Sigmoid colon (tissue), 3 donors: ENCODE data around the gene P4HA1.

Experiments used
- CTCF ChIP-seq, 4 experiments: fragments of 450-650 bp in 3 of 4; fragments of 200-600 bp in 1 of 4; IDR thresholded peaks; one replicate each; pipeline ENCODE4 v1.5.1; 2016 to 2019; ENCODE audit warnings: antibody characterized with exemption in 4 of 4, mild to moderate bottlenecking in 3 of 4, moderate library complexity in 2 of 4
- POLR2A ChIP-seq, 2 donors: fragments of 450-650 bp; IDR thresholded peaks; one replicate each; pipeline ENCODE4 v1.6.1; 2016; ENCODE audit warnings: antibody characterized with exemption in 2 of 2, mild to moderate bottlenecking in 2 of 2, moderate library complexity in 2 of 2

- no peak for TF ChIP-seq CTCF (IDR thresholded peaks at IDR 0.05)
- TF ChIP-seq POLR2A (IDR thresholded peaks at IDR 0.05), result no peak
These were observed 23.0 kb downstream of the P4HA1 start for GRCh38 chr10:73073627-73074026.
